Esophagus squamous epithelium (tissue), 5 donors: ENCODE data around the gene SNX32. TPM values are rescaled to one million over a fixed set of nuclear protein-coding genes. Genes with fewer than 3 reads are reported as not detected.

Experiments
- DNase-seq: peaks from one replicate; lab custom pipeline; 2025; lab: John Stamatoyannopoulos, UW
- H3K27ac ChIP-seq, 4 donors: fragments of 200-600 bp; sonication (generic); one replicate each; pipeline ENCODE4 v1.5.1; 2016 to 2019; ENCODE audit warnings: mild to moderate bottlenecking in 1 of 4
- H3K27me3 ChIP-seq, 4 donors: fragments of 200-600 bp; sonication (generic); 1 replicate in 3 of 4; 2 replicates in 1 of 4; pipeline versions ENCODE4 v1.5.1 to v1.6.0; 2017 to 2021; ENCODE audit warnings: antibody characterized with exemption in 1 of 4
- H3K36me3 ChIP-seq, 3 donors: fragments of 200-600 bp; sonication (generic); one replicate each; pipeline ENCODE4 v1.5.1; 2016 to 2019
- H3K4me1 ChIP-seq, 3 donors: fragments of 200-600 bp; sonication (generic); one replicate each; pipeline ENCODE4 v1.5.1; 2017 to 2019
- H3K4me3 ChIP-seq, 4 donors: fragments of 200-600 bp; sonication (generic); 1 replicate in 3 of 4; 2 replicates in 1 of 4; pipeline ENCODE4 v1.5.1; 2016 to 2019; ENCODE audit warnings: mild to moderate bottlenecking in 2 of 4, moderate library complexity in 1 of 4
- H3K9me3 ChIP-seq, 3 donors: fragments of 200-600 bp; sonication (generic); one replicate each; pipeline ENCODE4 v1.5.1; 2016 to 2019
- CTCF ChIP-seq, 6 experiments: fragments of 450-650 bp in 4 of 6; fragments of 200-600 bp in 2 of 6; sonication (generic) in 2 of 6; IDR thresholded peaks; one replicate each; pipeline ENCODE4 v1.5.1; 2016 to 2019; ENCODE audit warnings: antibody characterized with exemption in 6 of 6, mild to moderate bottlenecking in 4 of 6, moderate library complexity in 4 of 6
- POLR2A ChIP-seq, 4 donors: fragments of 450-650 bp; IDR thresholded peaks; one replicate each; pipeline ENCODE4 v1.6.1; 2017; ENCODE audit warnings: antibody characterized with exemption in 4 of 4, mild to moderate bottlenecking in 4 of 4, moderate library complexity in 3 of 4
- WGBS, 2 donors: methylation state at CpG; one replicate each; pipeline ENCODE4 v1.1.5; 2018; 5-methylcytosine and 5-hydroxymethylcytosine counted together
- intact Hi-C: fragments of 100-400 bp; cut with DNase I; formaldehyde crosslinking; loops from one replicate; pipeline ENCODE4 v1.15.0; 2022
- total RNA-seq, 4 donors: library from RNA; depleted of rRNA; stranded (reverse); fragments of >200 nt; gene quantifications; one replicate each; pipeline ENCODE4 v1.1.0, GENCODE V29; 2016
- donor health status: DM: yes; HTN: yes; CAD: no.

The SNX32 gene
- total RNA-seq, 4 donors from 2014 or later = 0.38 TPM; not detected in 3

GRCh38 chr11:65798882-65799281 is 34.9 kb upstream of the SNX32 start:
- Histone ChIP-seq H3K9me3 (no peaks in the 10 kb centered on the region), H3K27me3 (peaks cover 0 to 78% (median 0%) of the 10 kb centered on the region in 4 donors), H3K36me3 (peaks cover 0 to 31% (median 23%) of the 10 kb centered on the region in 3 donors), H3K27ac (peak overlapping the region in 1 of 4 donors; percentile 2), H3K4me3 (no peak overlapping the region), H3K4me1 (peaks cover 1 to 13% (median 2%) of the 10 kb centered on the region in 3 donors)
- no peak for TF ChIP-seq POLR2A (IDR thresholded peaks at IDR 0.05)
- DNase-seq = no peak
- intact Hi-C loops = no loop called here
- 81 to 87% methylated on average over 7 to 8 of the region's 8 CpGs for WGBS, 2 donors

- no peak for DNase-seq
- Histone ChIP-seq H3K27me3 (peaks cover 0 to 95% (median 0%) of the 10 kb centered on the region in 4 donors), H3K36me3 (peaks cover 0 to 6% (median under 1%) of the 10 kb centered on the region in 3 donors), H3K27ac (no peak overlapping the region), H3K4me3 (no peak overlapping the region), H3K9me3 (no peaks in the 10 kb centered on the region), H3K4me1 (peaks cover 0 to 15% (median 0%) of the 10 kb centered on the region in 3 donors)
- intact Hi-C loops = no loop called here
- TF ChIP-seq CTCF (IDR thresholded peaks at IDR 0.05) (no peak), POLR2A (IDR thresholded peaks at IDR 0.05) (no peak)
- 81 to 82% methylated on average over 5 to 11 of the region's 18 CpGs for WGBS, 2 donors
Measured at GRCh38 chr11:65801153-65801987, 32.4 kb upstream of the SNX32 start.

- TF ChIP-seq POLR2A (IDR thresholded peaks at IDR 0.05) = no peak
- no peak for TF ChIP-seq CTCF (IDR thresholded peaks at IDR 0.05)
- no peak overlapping the region for H3K27ac ChIP-seq
- 68 to 73% methylated on average over 4 to 7 of the region's 9 CpGs for WGBS, 2 donors
- H3K9me3 ChIP-seq = no peaks in the 10 kb centered on the region
- H3K4me1 ChIP-seq = peaks cover 0 to 15% (median 0%) of the 10 kb centered on the region in 3 donors
- intact Hi-C loops = no loop called here
- no peak for DNase-seq
- H3K27me3 ChIP-seq = peaks cover 0 to 98% (median 0%) of the 10 kb centered on the region in 4 donors
- no peaks in the 10 kb centered on the region for H3K36me3 ChIP-seq
- no peak overlapping the region for H3K4me3 ChIP-seq
Measured at GRCh38 chr11:65802841-65803240, 30.9 kb upstream of the SNX32 start.

GRCh38 chr11:65803797-65804492 is 29.8 kb upstream of the SNX32 start:
- peak overlapping the region in 3 of 4 donors; percentile 44 to 64 (median 49) for H3K27ac ChIP-seq
- 62 to 78% methylated on average over 5 to 7 of the region's 21 CpGs for whole genome bisulfite sequencing, 2 donors
- DNase-seq = no peak

GRCh38 chr11:65806979-65807378 is 26.8 kb upstream of the SNX32 start:
- H3K27ac ChIP-seq = no peak overlapping the region
- intact Hi-C loops = no loop called here
- no peak overlapping the region for H3K4me3 ChIP-seq
- H3K9me3 ChIP-seq = no peaks in the 10 kb centered on the region
- peaks cover 0 to 40% (median 3%) of the 10 kb centered on the region in 3 donors for H3K4me1 ChIP-seq
- H3K27me3 ChIP-seq = peaks cover 0 to 74% (median 0%) of the 10 kb centered on the region in 4 donors
- no peak for TF ChIP-seq CTCF (IDR thresholded peaks at IDR 0.05)
- no peak for TF ChIP-seq POLR2A (IDR thresholded peaks at IDR 0.05)
- WGBS, 2 donors = 60 to 62% methylated on average over 6 of the region's 6 CpGs
- H3K36me3 ChIP-seq = no peaks in the 10 kb centered on the region
- DNase-seq = no peak

More at GRCh38 chr11:65803797-65804492, 29.8 kb upstream of the SNX32 start:
- Histone ChIP-seq H3K9me3 (no peaks in the 10 kb centered on the region), H3K4me1 (peaks cover 0 to 26% (median under 1%) of the 10 kb centered on the region in 3 donors), H3K27me3 (peaks cover 0 to 98% (median 0%) of the 10 kb centered on the region in 4 donors), H3K36me3 (no peaks in the 10 kb centered on the region), H3K4me3 (no peak overlapping the region)
- TF ChIP-seq POLR2A (IDR thresholded peaks at IDR 0.05) (no peak), CTCF (IDR thresholded peaks at IDR 0.05) (no peak)
- intact Hi-C loops = no loop called here
